Natural killer cell treated with Interleukin-12 subunit alpha and Interleukin-12 subunit beta and Interleukin-15 and Interleukin-18, amount 100 ng/mL, for 72 hours (primary cell): ENCODE measurements around the gene MNX1. TPM values are rescaled to one million over a fixed set of nuclear protein-coding genes. Genes with fewer than 3 reads are reported as not detected.

ENCODE experiments used
- ATAC-seq, 2 donors: fragments of 150-1000 bp; cut with Tn5 transposase in 1 of 2; sonication (Bioruptor Pico), chemical (Tn5 transposase) in 1 of 2; 2 replicates each; pipeline ENCODE4 v1.10.0; 2021
- DNase-seq: peaks from one replicate; pipeline ENCODE4 v3.0.0; 2022; ENCODE audit warnings: low spot score
- H3K27ac Mint-ChIP-seq, 2 donors: 1 replicate in 1 of 2; 2 replicates in 1 of 2; pipeline ENCODE4 v1.8.0; 2022; ENCODE audit warnings: mixed read lengths in 2 of 2, mild to moderate bottlenecking in 1 of 2, moderate library complexity in 1 of 2
- H3K27me3 Mint-ChIP-seq, 2 donors: 1 replicate in 1 of 2; 2 replicates in 1 of 2; pipeline ENCODE4 v1.8.0; 2022; ENCODE audit warnings: mixed read lengths in 2 of 2
- H3K36me3 Mint-ChIP-seq: one replicate; pipeline ENCODE4 v1.8.0; 2022; ENCODE audit warnings: mixed read lengths
- H3K4me1 Mint-ChIP-seq, 2 donors: 1 replicate in 1 of 2; 2 replicates in 1 of 2; pipeline ENCODE4 v1.8.0; 2022; ENCODE audit warnings: low read depth in 2 of 2, mixed read lengths in 2 of 2, mild to moderate bottlenecking in 1 of 2
- H3K4me3 Mint-ChIP-seq: one replicate; pipeline ENCODE4 v1.8.0; 2022; ENCODE audit warnings: mixed read lengths
- H3K9me3 Mint-ChIP-seq: 2 replicates; pipeline ENCODE4 v1.8.0; 2022; ENCODE audit warnings: mixed read lengths
- total RNA-seq, 2 donors: library from RNA; stranded (reverse); gene quantifications; one replicate each; pipeline ENCODE4 v1.2.3, GENCODE V29; 2022

MNX1 gene
- total RNA-seq: not detected

DNA sequence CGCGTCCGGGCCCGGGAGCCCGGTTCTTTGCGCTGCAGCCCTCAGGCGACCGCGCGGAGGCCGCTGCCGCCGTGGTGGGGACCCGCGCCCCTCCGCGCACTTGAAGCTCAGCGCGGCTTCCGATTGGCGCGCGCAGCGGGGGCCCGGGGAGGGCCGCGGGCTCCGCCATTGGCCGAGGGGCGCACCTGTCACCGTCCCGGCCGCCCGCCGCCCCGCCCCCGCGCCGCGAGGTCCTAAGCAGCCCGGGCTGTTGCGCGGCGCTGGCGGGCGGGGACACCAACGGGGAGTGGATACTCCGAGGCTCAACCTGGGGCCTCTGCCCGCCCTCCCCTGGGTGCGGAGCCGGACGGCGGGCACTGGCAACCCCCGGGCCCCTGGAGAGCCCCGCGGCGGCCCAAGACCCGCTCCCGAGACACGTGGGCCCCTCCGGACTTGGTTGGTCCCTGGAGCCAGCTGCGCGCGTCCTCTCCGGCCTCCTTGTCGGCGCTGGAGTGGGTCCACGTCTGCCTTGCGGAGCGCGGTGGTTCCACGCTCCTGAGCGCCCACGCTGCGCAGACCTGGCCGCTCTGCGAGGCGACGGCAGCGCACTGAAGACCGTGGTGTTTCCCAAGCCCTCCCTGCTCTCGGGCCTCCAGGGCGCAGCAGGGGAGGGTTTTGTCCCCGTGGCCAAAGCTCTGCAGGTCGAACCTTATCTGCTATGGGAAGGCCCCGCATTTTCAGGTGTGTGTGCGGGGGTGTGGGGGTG is at the start of gene MNX1:
TSS of gene MNX1 (minus strand) at position 76 of the 745 bp plus-strand sequence. CDS start 313 bp downstream, outside the sequence.
- Mint-ChIP-seq H3K4me3 (no peak within 1 kb of the TSS), H3K9me3 (no peaks in the 10 kb centered on the region), H3K27me3 (peaks cover 38 to 45% of the 10 kb centered on the region in 2 donors), H3K27ac (no peak within 1 kb of the TSS), H3K36me3 (no peaks in the 10 kb centered on the region), H3K4me1 (no peaks in the 10 kb centered on the region)
- DNase-seq (no peak), ATAC-seq (peak; percentile 64 to 86)

DNA sequence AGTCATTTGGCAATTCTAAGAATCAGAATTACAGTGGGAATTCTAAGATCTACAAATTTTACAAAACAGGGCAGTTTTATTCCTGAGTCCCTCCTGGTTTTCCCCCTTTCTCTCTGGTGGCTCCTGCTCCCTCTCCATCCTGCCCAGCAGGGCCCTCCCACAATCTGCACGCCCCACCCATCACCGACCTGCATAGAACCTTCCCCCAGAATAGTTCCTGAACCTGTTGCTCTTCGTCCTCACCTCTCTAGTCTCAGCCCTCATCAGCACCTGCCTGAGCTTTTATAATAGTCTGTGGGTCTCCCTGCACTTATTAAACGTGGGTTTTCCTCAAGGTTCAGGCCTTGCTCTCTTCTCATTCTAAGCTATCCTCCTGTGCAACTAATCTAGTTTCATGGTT is 49.1 kb upstream of the MNX1 start:
- H3K4me3 Mint-ChIP-seq: no peak overlapping the region
- peaks cover 19 to 23% of the 10 kb centered on the region in 2 donors for H3K27me3 Mint-ChIP-seq
- no peak overlapping the region for H3K27ac Mint-ChIP-seq
- ATAC-seq: no peak
- H3K4me1 Mint-ChIP-seq: no peaks in the 10 kb centered on the region
- no peaks in the 10 kb centered on the region for H3K36me3 Mint-ChIP-seq
- no peak for DNase-seq
- H3K9me3 Mint-ChIP-seq: peaks cover 6% of the 10 kb centered on the region

GRCh38 chr7:157058701-157059100 is 48.2 kb upstream of the MNX1 start:
- Mint-ChIP-seq H3K27me3 (peaks cover 23 to 28% of the 10 kb centered on the region in 2 donors), H3K4me1 (no peaks in the 10 kb centered on the region), H3K27ac (no peak overlapping the region), H3K4me3 (no peak overlapping the region), H3K36me3 (no peaks in the 10 kb centered on the region), H3K9me3 (peaks cover 5% of the 10 kb centered on the region)
- ATAC-seq (no peak), DNase-seq (no peak)

DNA sequence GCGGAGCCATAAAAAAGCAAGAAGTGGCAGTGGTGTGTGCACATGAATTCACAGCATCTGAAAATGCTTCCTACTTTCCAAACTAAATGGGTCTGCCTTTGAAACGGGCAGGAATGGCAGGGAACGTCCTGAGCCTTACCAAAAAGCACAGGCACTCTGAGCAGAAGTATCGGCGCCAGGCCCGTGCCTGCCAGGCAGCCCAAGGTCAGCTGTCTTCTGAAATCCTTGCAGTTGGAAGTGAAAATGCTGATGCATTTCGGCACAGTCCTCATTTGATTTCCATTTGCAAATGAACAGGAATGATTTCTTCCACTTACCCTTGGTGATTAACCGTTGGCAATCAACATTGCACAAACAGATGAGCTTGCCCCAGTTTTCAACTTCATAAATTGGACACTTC is 47.6 kb upstream of the MNX1 start:
- Mint-ChIP-seq H3K27ac (no peak overlapping the region), H3K4me1 (no peaks in the 10 kb centered on the region), H3K27me3 (peaks cover 26 to 32% of the 10 kb centered on the region in 2 donors), H3K36me3 (no peaks in the 10 kb centered on the region), H3K4me3 (no peak overlapping the region), H3K9me3 (peaks cover 3% of the 10 kb centered on the region)
- ATAC-seq (no peak), DNase-seq (no peak)

- DNase-seq (no peak), ATAC-seq (no peak)
- H3K4me1 Mint-ChIP-seq: no peaks in the 10 kb centered on the region
- H3K9me3 Mint-ChIP-seq: peaks cover under 1% of the 10 kb centered on the region
- no peak overlapping the region for H3K27ac Mint-ChIP-seq
- peaks cover 26 to 30% of the 10 kb centered on the region in 2 donors for H3K27me3 Mint-ChIP-seq
- H3K4me3 Mint-ChIP-seq: no peak overlapping the region
- H3K36me3 Mint-ChIP-seq: no peaks in the 10 kb centered on the region
Measured at GRCh38 chr7:157056957-157057902, 46.8 kb upstream of the MNX1 start.

DNA sequence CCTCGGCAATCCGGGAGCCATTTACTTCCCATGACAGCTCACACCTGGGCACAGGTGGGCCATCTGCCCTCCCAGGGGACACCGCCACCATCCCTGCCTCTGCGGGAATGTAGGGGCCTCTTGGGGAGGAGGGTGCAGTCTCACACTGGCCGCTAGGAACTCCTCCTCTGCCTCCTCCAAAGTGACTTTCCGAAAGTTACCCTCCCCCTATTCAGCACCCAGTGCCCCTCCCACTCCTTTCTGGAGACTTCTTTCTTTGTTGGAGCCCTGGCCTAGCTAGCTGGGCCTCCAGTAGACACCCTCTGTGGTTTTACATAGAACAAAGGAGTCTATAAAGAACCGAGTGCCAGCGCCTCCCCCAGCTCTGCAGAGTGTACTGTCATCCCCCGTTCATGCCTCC is 45.8 kb upstream of the MNX1 start:
- H3K4me1 Mint-ChIP-seq: no peaks in the 10 kb centered on the region
- peaks cover 26 to 30% of the 10 kb centered on the region in 2 donors for H3K27me3 Mint-ChIP-seq
- no peaks in the 10 kb centered on the region for H3K9me3 Mint-ChIP-seq
- DNase-seq (no peak), ATAC-seq (no peak)
- H3K36me3 Mint-ChIP-seq: no peaks in the 10 kb centered on the region
- no peak overlapping the region for H3K27ac Mint-ChIP-seq
- H3K4me3 Mint-ChIP-seq: no peak overlapping the region

DNA sequence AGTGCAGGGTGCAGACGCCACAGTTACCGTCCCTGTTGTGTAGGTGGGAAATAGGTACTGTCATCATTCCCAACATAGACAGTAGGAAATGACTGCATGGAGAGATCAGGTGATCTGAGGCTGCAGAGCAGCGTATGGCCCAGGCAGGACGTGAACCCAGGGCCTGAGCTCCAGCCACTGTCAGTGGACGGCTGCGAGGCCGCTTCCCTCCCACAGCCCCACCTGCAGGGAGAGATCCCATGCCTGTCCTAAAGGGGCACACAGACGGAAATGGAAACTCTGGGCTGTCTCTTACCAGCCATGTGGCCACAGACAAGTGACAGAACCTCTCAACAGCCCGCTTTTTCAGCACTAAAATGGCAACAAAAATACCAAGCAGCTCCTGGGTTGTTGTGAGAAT is 44.5 kb upstream of the MNX1 start:
- peaks cover 24 to 30% of the 10 kb centered on the region in 2 donors for H3K27me3 Mint-ChIP-seq
- ATAC-seq (no peak), DNase-seq (no peak)
- no peaks in the 10 kb centered on the region for H3K9me3 Mint-ChIP-seq
- H3K4me3 Mint-ChIP-seq: no peak overlapping the region
- H3K4me1 Mint-ChIP-seq: no peaks in the 10 kb centered on the region
- H3K27ac Mint-ChIP-seq: no peak overlapping the region
- H3K36me3 Mint-ChIP-seq: no peaks in the 10 kb centered on the region

GRCh38 chr7:157053118-157053517 is 42.7 kb upstream of the MNX1 start:
- ATAC-seq (no peak), DNase-seq (no peak)
- no peaks in the 10 kb centered on the region for H3K36me3 Mint-ChIP-seq
- H3K4me1 Mint-ChIP-seq: no peaks in the 10 kb centered on the region
- no peak overlapping the region for H3K27ac Mint-ChIP-seq
- H3K9me3 Mint-ChIP-seq: no peaks in the 10 kb centered on the region
- peaks cover 23 to 28% of the 10 kb centered on the region in 2 donors for H3K27me3 Mint-ChIP-seq
- H3K4me3 Mint-ChIP-seq: no peak overlapping the region

DNA sequence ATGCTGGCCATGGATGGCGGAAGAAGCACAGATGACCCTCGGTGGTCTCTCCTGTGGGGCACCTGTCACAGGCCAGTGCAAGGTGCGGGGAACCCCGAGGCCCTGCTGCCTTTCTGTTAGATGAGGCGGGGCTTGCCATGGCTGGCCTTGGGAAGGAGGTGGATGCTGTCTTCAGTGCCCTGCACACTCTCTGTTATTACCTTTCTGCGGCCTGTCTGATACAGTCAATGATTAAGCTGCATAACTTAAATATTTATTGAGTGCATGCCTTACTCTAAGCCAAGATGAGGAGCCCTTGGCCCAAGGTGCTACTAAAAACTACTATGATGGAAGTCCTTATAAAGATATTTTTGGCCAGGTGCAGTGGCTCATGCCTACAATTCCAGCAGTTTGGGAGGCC is 36.7 kb upstream of the MNX1 start:
- no peaks in the 10 kb centered on the region for H3K4me1 Mint-ChIP-seq
- no peak overlapping the region for H3K4me3 Mint-ChIP-seq
- ATAC-seq: no peak
- no peaks in the 10 kb centered on the region for H3K9me3 Mint-ChIP-seq
- DNase-seq: no peak
- peaks cover 12 to 14% of the 10 kb centered on the region in 2 donors for H3K27me3 Mint-ChIP-seq
- H3K36me3 Mint-ChIP-seq: no peaks in the 10 kb centered on the region
- no peak overlapping the region for H3K27ac Mint-ChIP-seq

GRCh38 chr7:157046681-157047080 is 36.2 kb upstream of the MNX1 start:
- H3K36me3 Mint-ChIP-seq: no peaks in the 10 kb centered on the region
- H3K27me3 Mint-ChIP-seq: peaks cover 14 to 15% of the 10 kb centered on the region in 2 donors
- no peak overlapping the region for H3K27ac Mint-ChIP-seq
- ATAC-seq (no peak), DNase-seq (no peak)
- H3K4me3 Mint-ChIP-seq: no peak overlapping the region
- H3K4me1 Mint-ChIP-seq: no peaks in the 10 kb centered on the region
- no peaks in the 10 kb centered on the region for H3K9me3 Mint-ChIP-seq

- DNase-seq: no peak
- no peak overlapping the region for H3K4me3 Mint-ChIP-seq
- peak; percentile 23 to 24 for ATAC-seq
- H3K9me3 Mint-ChIP-seq: no peaks in the 10 kb centered on the region
- H3K27me3 Mint-ChIP-seq: peaks cover 12 to 20% of the 10 kb centered on the region in 2 donors
- no peak overlapping the region for H3K27ac Mint-ChIP-seq
- H3K36me3 Mint-ChIP-seq: no peaks in the 10 kb centered on the region
- no peaks in the 10 kb centered on the region for H3K4me1 Mint-ChIP-seq
Measured at GRCh38 chr7:157044943-157045660, 34.6 kb upstream of the MNX1 start.

DNA sequence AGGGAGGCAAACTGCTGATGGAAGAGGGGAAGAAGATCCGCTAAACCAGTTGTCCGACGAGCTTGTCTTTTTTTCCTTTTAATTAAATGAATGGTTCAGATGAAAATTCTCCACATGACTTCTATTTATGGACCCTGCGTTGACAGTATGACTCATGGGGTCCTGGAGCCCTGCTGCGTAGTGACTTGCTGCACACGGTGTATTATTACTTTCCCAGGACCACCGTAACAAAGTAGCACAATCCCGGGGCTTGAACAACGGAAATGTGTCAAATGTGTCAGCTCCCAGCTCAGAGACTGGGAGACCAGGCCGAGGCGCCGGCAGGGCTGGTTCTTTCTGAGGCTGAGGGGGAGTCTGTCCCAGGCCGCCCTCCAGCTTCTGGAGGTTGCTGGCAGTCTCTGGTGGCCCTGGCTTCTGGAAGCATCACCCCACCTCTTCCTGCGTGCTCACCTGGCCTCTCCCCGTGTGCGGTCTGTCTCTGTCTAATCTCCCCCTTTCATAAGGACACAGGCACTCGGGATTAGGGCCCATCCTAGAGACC is 33.8 kb upstream of the MNX1 start:
- H3K4me1 Mint-ChIP-seq: no peaks in the 10 kb centered on the region
- no peak overlapping the region for H3K4me3 Mint-ChIP-seq
- peaks cover 10 to 20% of the 10 kb centered on the region in 2 donors for H3K27me3 Mint-ChIP-seq
- DNase-seq: no peak
- H3K27ac Mint-ChIP-seq: no peak overlapping the region
- no peaks in the 10 kb centered on the region for H3K36me3 Mint-ChIP-seq
- no peak for ATAC-seq
- H3K9me3 Mint-ChIP-seq: no peaks in the 10 kb centered on the region

- DNase-seq (no peak), ATAC-seq (no peak)
- no peak overlapping the region for H3K4me3 Mint-ChIP-seq
- H3K27ac Mint-ChIP-seq: no peak overlapping the region
- no peaks in the 10 kb centered on the region for H3K9me3 Mint-ChIP-seq
- no peaks in the 10 kb centered on the region for H3K4me1 Mint-ChIP-seq
- H3K27me3 Mint-ChIP-seq: peaks cover 10 to 16% of the 10 kb centered on the region in 2 donors
- no peaks in the 10 kb centered on the region for H3K36me3 Mint-ChIP-seq
Measured at GRCh38 chr7:157043745-157044144, 33.3 kb upstream of the MNX1 start.
